ENCODE data around the gene KASH5.
"Not testable (repeated sequence)": the region's sequence is repeated elsewhere in the genome, so short reads cannot be mapped to it uniquely, and the experiment has no call there.

The KASH5 gene

GRCh38 chr19:49453757-49454240 is 65.8 kb downstream of the KASH5 start:
- H3K9me3 Mint-ChIP-seq: no peaks in the 10 kb centered on the region
- H3K27me3 Mint-ChIP-seq (ENCODE audit: low read depth): no peaks in the 10 kb centered on the region
- H3K4me3 Mint-ChIP-seq: peak overlapping the region; percentile 97
- H3K36me3 Mint-ChIP-seq (ENCODE audit: low read depth): peaks cover 25% of the 10 kb centered on the region
- H3K27ac Mint-ChIP-seq: peak overlapping the region; percentile 100
- H3K4me1 Mint-ChIP-seq (ENCODE audit: low read depth): peaks cover 32% of the 10 kb centered on the region

GRCh38 chr19:49455773-49456172 is 67.7 kb downstream of the KASH5 start:
- Mint-ChIP-seq H3K36me3 (ENCODE audit: low read depth) (peaks cover 12% of the 10 kb centered on the region), H3K4me1 (ENCODE audit: low read depth) (peaks cover 23% of the 10 kb centered on the region), H3K9me3 (no peaks in the 10 kb centered on the region), H3K4me3 (no peak overlapping the region), H3K27me3 (ENCODE audit: low read depth) (no peaks in the 10 kb centered on the region), H3K27ac (peak overlapping the region; percentile 68)

GRCh38 chr19:49456326-49456725 is 68.3 kb downstream of the KASH5 start:
- no peaks in the 10 kb centered on the region for H3K27me3 Mint-ChIP-seq (ENCODE audit: low read depth)
- no peak overlapping the region for H3K4me3 Mint-ChIP-seq
- H3K4me1 Mint-ChIP-seq (ENCODE audit: low read depth): peaks cover 23% of the 10 kb centered on the region
- no peaks in the 10 kb centered on the region for H3K9me3 Mint-ChIP-seq
- peaks cover 11% of the 10 kb centered on the region for H3K36me3 Mint-ChIP-seq (ENCODE audit: low read depth)
- H3K27ac Mint-ChIP-seq: peak overlapping the region; percentile 68

GRCh38 chr19:49458567-49458903 is 70.5 kb downstream of the KASH5 start:
- peaks cover 9% of the 10 kb centered on the region for H3K36me3 Mint-ChIP-seq (ENCODE audit: low read depth)
- no peaks in the 10 kb centered on the region for H3K9me3 Mint-ChIP-seq
- H3K4me1 Mint-ChIP-seq (ENCODE audit: low read depth): peaks cover 10% of the 10 kb centered on the region
- no peaks in the 10 kb centered on the region for H3K27me3 Mint-ChIP-seq (ENCODE audit: low read depth)
- no peak overlapping the region for H3K27ac Mint-ChIP-seq
- H3K4me3 Mint-ChIP-seq: no peak overlapping the region

- Mint-ChIP-seq H3K4me1 (ENCODE audit: low read depth) (peaks cover 6% of the 10 kb centered on the region), H3K27me3 (ENCODE audit: low read depth) (no peaks in the 10 kb centered on the region), H3K36me3 (ENCODE audit: low read depth) (peaks cover 9% of the 10 kb centered on the region), H3K9me3 (no peaks in the 10 kb centered on the region), H3K4me3 (no peak overlapping the region), H3K27ac (no peak overlapping the region)
These were observed 71.3 kb downstream of the KASH5 start for GRCh38 chr19:49459388-49459787.

- not testable (repeated sequence) for H3K4me1 Mint-ChIP-seq (ENCODE audit: low read depth); H3K36me3 Mint-ChIP-seq (ENCODE audit: low read depth); H3K4me3 Mint-ChIP-seq; H3K9me3 Mint-ChIP-seq; H3K27me3 Mint-ChIP-seq (ENCODE audit: low read depth); H3K27ac Mint-ChIP-seq
These were observed 73.1 kb downstream of the KASH5 start for GRCh38 chr19:49461130-49461529.

- Mint-ChIP-seq H3K36me3 (ENCODE audit: low read depth) (peaks cover 9% of the 10 kb centered on the region), H3K4me1 (ENCODE audit: low read depth) (peaks cover 2% of the 10 kb centered on the region), H3K27me3 (ENCODE audit: low read depth) (no peaks in the 10 kb centered on the region), H3K9me3 (no peaks in the 10 kb centered on the region), H3K4me3 (no peak overlapping the region), H3K27ac (no peak overlapping the region)
These were observed 73.6 kb downstream of the KASH5 start for GRCh38 chr19:49461656-49462055.

- H3K27me3 Mint-ChIP-seq (ENCODE audit: low read depth): no peaks in the 10 kb centered on the region
- H3K27ac Mint-ChIP-seq: no peak overlapping the region
- no peaks in the 10 kb centered on the region for H3K9me3 Mint-ChIP-seq
- peaks cover 6% of the 10 kb centered on the region for H3K36me3 Mint-ChIP-seq (ENCODE audit: low read depth)
- no peak overlapping the region for H3K4me3 Mint-ChIP-seq
- H3K4me1 Mint-ChIP-seq (ENCODE audit: low read depth): no peaks in the 10 kb centered on the region
These were observed 74.4 kb downstream of the KASH5 start for GRCh38 chr19:49462492-49462891.

GRCh38 chr19:49463960-49464740 is 76.1 kb downstream of the KASH5 start:
- peak overlapping the region; percentile 52 for H3K27ac Mint-ChIP-seq
- H3K4me1 Mint-ChIP-seq (ENCODE audit: low read depth): peaks cover 5% of the 10 kb centered on the region
- H3K9me3 Mint-ChIP-seq: no peaks in the 10 kb centered on the region
- no peaks in the 10 kb centered on the region for H3K27me3 Mint-ChIP-seq (ENCODE audit: low read depth)
- peaks cover 9% of the 10 kb centered on the region for H3K36me3 Mint-ChIP-seq (ENCODE audit: low read depth)
- no peak overlapping the region for H3K4me3 Mint-ChIP-seq

GRCh38 chr19:49465371-49465770 is 77.3 kb downstream of the KASH5 start:
- Mint-ChIP-seq H3K4me3 (no peak overlapping the region), H3K36me3 (ENCODE audit: low read depth) (peaks cover 7% of the 10 kb centered on the region), H3K27me3 (ENCODE audit: low read depth) (no peaks in the 10 kb centered on the region), H3K9me3 (no peaks in the 10 kb centered on the region), H3K27ac (peak overlapping the region; percentile 31), H3K4me1 (ENCODE audit: low read depth) (peaks cover 15% of the 10 kb centered on the region)
